ENCODE data around the gene PLGRKT.

The PLGRKT gene

GRCh38 chr9:5430912-5431311, 6.8 kb downstream of the PLGRKT start:
- Histone ChIP-seq H3K9me3 (ENCODE audit: insufficient read depth, low read length) (peaks cover 47% of the 10 kb centered on the region), H3K4me3 (ENCODE audit: insufficient read length, low read depth) (no peak overlapping the region), H3K9ac (ENCODE audit: insufficient read length, low read depth) (no peak overlapping the region), H3K27me3 (ENCODE audit: insufficient read depth, insufficient read length) (no peaks in the 10 kb centered on the region), H3K36me3 (ENCODE audit: insufficient read depth, insufficient read length, low read length) (peaks cover 49% of the 10 kb centered on the region), H3K4me1 (ENCODE audit: insufficient read depth, insufficient read length) (no peaks in the 10 kb centered on the region)
- no peak for DNase-seq (ENCODE audit: low read depth, low spot score)
- TF ChIP-seq YY1 (IDR thresholded peaks at IDR 0.05; ENCODE audit: insufficient read depth, insufficient read length) (no peak), ZNF274 (IDR thresholded peaks at IDR 0.05; ENCODE audit: low read depth, low read length) (no peak)

- peaks cover 38% of the 10 kb centered on the region for H3K9me3 ChIP-seq (ENCODE audit: insufficient read depth, low read length)
- no peak for DNase-seq (ENCODE audit: low read depth, low spot score)
- H3K36me3 ChIP-seq (ENCODE audit: insufficient read depth, insufficient read length, low read length): peaks cover 41% of the 10 kb centered on the region
- H3K27me3 ChIP-seq (ENCODE audit: insufficient read depth, insufficient read length): no peaks in the 10 kb centered on the region
- no peaks in the 10 kb centered on the region for H3K4me1 ChIP-seq (ENCODE audit: insufficient read depth, insufficient read length)
- H3K4me3 ChIP-seq (ENCODE audit: insufficient read length, low read depth): no peak overlapping the region
- no peak for TF ChIP-seq SUZ12 (IDR thresholded peaks at IDR 0.05; ENCODE audit: extremely low read depth, insufficient read depth, insufficient read length)
- TF ChIP-seq YY1 (IDR thresholded peaks at IDR 0.05; ENCODE audit: insufficient read depth, insufficient read length): no peak
- no peak for TF ChIP-seq ZNF274 (IDR thresholded peaks at IDR 0.05; ENCODE audit: low read depth, low read length)
- H3K9ac ChIP-seq (ENCODE audit: insufficient read length, low read depth): no peak overlapping the region
These were observed 7.7 kb downstream of the PLGRKT start for GRCh38 chr9:5429873-5430564.

GRCh38 chr9:5428794-5429528, 8.8 kb downstream of the PLGRKT start:
- peaks cover 41% of the 10 kb centered on the region for H3K36me3 ChIP-seq (ENCODE audit: insufficient read depth, insufficient read length, low read length)
- H3K9ac ChIP-seq (ENCODE audit: insufficient read length, low read depth): no peak overlapping the region
- H3K9me3 ChIP-seq (ENCODE audit: insufficient read depth, low read length): peaks cover 30% of the 10 kb centered on the region
- no peaks in the 10 kb centered on the region for H3K27me3 ChIP-seq (ENCODE audit: insufficient read depth, insufficient read length)
- TF ChIP-seq SUZ12 (IDR thresholded peaks at IDR 0.05; ENCODE audit: extremely low read depth, insufficient read depth, insufficient read length) (no peak), YY1 (IDR thresholded peaks at IDR 0.05; ENCODE audit: insufficient read depth, insufficient read length) (no peak), ZNF274 (IDR thresholded peaks at IDR 0.05; ENCODE audit: low read depth, low read length) (no peak)
- no peaks in the 10 kb centered on the region for H3K4me1 ChIP-seq (ENCODE audit: insufficient read depth, insufficient read length)
- no peak overlapping the region for H3K4me3 ChIP-seq (ENCODE audit: insufficient read length, low read depth)
- DNase-seq (ENCODE audit: low read depth, low spot score): no peak

GRCh38 chr9:5428172-5428571, 9.6 kb downstream of the PLGRKT start:
- Histone ChIP-seq H3K27me3 (ENCODE audit: insufficient read depth, insufficient read length) (no peaks in the 10 kb centered on the region), H3K36me3 (ENCODE audit: insufficient read depth, insufficient read length, low read length) (peaks cover 41% of the 10 kb centered on the region), H3K9ac (ENCODE audit: insufficient read length, low read depth) (no peak overlapping the region), H3K9me3 (ENCODE audit: insufficient read depth, low read length) (peaks cover 22% of the 10 kb centered on the region), H3K4me1 (ENCODE audit: insufficient read depth, insufficient read length) (no peaks in the 10 kb centered on the region), H3K4me3 (ENCODE audit: insufficient read length, low read depth) (no peak overlapping the region)
- DNase-seq (ENCODE audit: low read depth, low spot score): no peak
- TF ChIP-seq ZNF274 (IDR thresholded peaks at IDR 0.05; ENCODE audit: low read depth, low read length) (no peak), SUZ12 (IDR thresholded peaks at IDR 0.05; ENCODE audit: extremely low read depth, insufficient read depth, insufficient read length) (no peak), YY1 (IDR thresholded peaks at IDR 0.05; ENCODE audit: insufficient read depth, insufficient read length) (no peak)

- Histone ChIP-seq H3K4me3 (ENCODE audit: insufficient read length, low read depth) (no peak overlapping the region), H3K36me3 (ENCODE audit: insufficient read depth, insufficient read length, low read length) (peaks cover 35% of the 10 kb centered on the region)
- TF ChIP-seq YY1 (IDR thresholded peaks at IDR 0.05; ENCODE audit: insufficient read depth, insufficient read length) (no peak), ZNF274 (IDR thresholded peaks at IDR 0.05; ENCODE audit: low read depth, low read length) (no peak), SUZ12 (IDR thresholded peaks at IDR 0.05; ENCODE audit: extremely low read depth, insufficient read depth, insufficient read length) (no peak)
These were observed 10.7 kb downstream of the PLGRKT start for GRCh38 chr9:5427005-5427404.

GRCh38 chr9:5425006-5425628, 12.6 kb downstream of the PLGRKT start:
- Histone ChIP-seq H3K4me1 (ENCODE audit: insufficient read depth, insufficient read length) (no peaks in the 10 kb centered on the region), H3K9ac (ENCODE audit: insufficient read length, low read depth) (no peak overlapping the region), H3K4me3 (ENCODE audit: insufficient read length, low read depth) (no peak overlapping the region), H3K36me3 (ENCODE audit: insufficient read depth, insufficient read length, low read length) (peaks cover 23% of the 10 kb centered on the region), H3K9me3 (ENCODE audit: insufficient read depth, low read length) (no peaks in the 10 kb centered on the region), H3K27me3 (ENCODE audit: insufficient read depth, insufficient read length) (no peaks in the 10 kb centered on the region)
- no peak for DNase-seq (ENCODE audit: low read depth, low spot score)
- no peak for TF ChIP-seq YY1 (IDR thresholded peaks at IDR 0.05; ENCODE audit: insufficient read depth, insufficient read length)
- no peak for TF ChIP-seq SUZ12 (IDR thresholded peaks at IDR 0.05; ENCODE audit: extremely low read depth, insufficient read depth, insufficient read length)
- no peak for TF ChIP-seq ZNF274 (IDR thresholded peaks at IDR 0.05; ENCODE audit: low read depth, low read length)

More at GRCh38 chr9:5427005-5427404, 10.7 kb downstream of the PLGRKT start:
- H3K9me3 ChIP-seq (ENCODE audit: insufficient read depth, low read length): peaks cover 10% of the 10 kb centered on the region; the same call in 1 of the 2 replicates
- no peaks in the 10 kb centered on the region for H3K27me3 ChIP-seq (ENCODE audit: insufficient read depth, insufficient read length)
- no peak for DNase-seq (ENCODE audit: low read depth, low spot score)
- H3K4me1 ChIP-seq (ENCODE audit: insufficient read depth, insufficient read length): no peaks in the 10 kb centered on the region
- no peak overlapping the region for H3K9ac ChIP-seq (ENCODE audit: insufficient read length, low read depth)

- peaks cover 17% of the 10 kb centered on the region for H3K36me3 ChIP-seq (ENCODE audit: insufficient read depth, insufficient read length, low read length)
- no peak for TF ChIP-seq SUZ12 (IDR thresholded peaks at IDR 0.05; ENCODE audit: extremely low read depth, insufficient read depth, insufficient read length)
- no peak for TF ChIP-seq YY1 (IDR thresholded peaks at IDR 0.05; ENCODE audit: insufficient read depth, insufficient read length)
- TF ChIP-seq ZNF274 (IDR thresholded peaks at IDR 0.05; ENCODE audit: low read depth, low read length): no peak
- no peak overlapping the region for H3K9ac ChIP-seq (ENCODE audit: insufficient read length, low read depth)
- H3K4me1 ChIP-seq (ENCODE audit: insufficient read depth, insufficient read length): no peaks in the 10 kb centered on the region
- no peaks in the 10 kb centered on the region for H3K9me3 ChIP-seq (ENCODE audit: insufficient read depth, low read length)
- DNase-seq (ENCODE audit: low read depth, low spot score): no peak
- no peaks in the 10 kb centered on the region for H3K27me3 ChIP-seq (ENCODE audit: insufficient read depth, insufficient read length)
- no peak overlapping the region for H3K4me3 ChIP-seq (ENCODE audit: insufficient read length, low read depth)
These were observed 15.4 kb downstream of the PLGRKT start for GRCh38 chr9:5422276-5422675.

Measured in NT2/D1 (cell line).